ENCODE results near the gene SEC24A.
A peak's percentile ranks its signal among the peaks of the same experiment; 100 is the strongest.
"Not testable (repeated sequence)": the region's sequence is repeated elsewhere in the genome, so short reads cannot be mapped to it uniquely, and the experiment has no call there.

Gene SEC24A

GRCh38 chr5:134758176-134758503 lies 109.6 kb downstream of the SEC24A start:
- H3K4me2 ChIP-seq (ENCODE audit: low read length): peak overlapping the region; percentile 75
- H3K27me3 ChIP-seq (ENCODE audit: insufficient read depth, low read length): no peaks in the 10 kb centered on the region
- peaks cover 40% of the 10 kb centered on the region for H3K79me2 ChIP-seq (ENCODE audit: insufficient read depth, low read length)
- H3K4me1 ChIP-seq (ENCODE audit: insufficient read depth, low read length, severe bottlenecking): peaks cover 19% of the 10 kb centered on the region
- H4K20me1 ChIP-seq (ENCODE audit: insufficient read depth, low read length): no peaks in the 10 kb centered on the region
- peak overlapping the region; percentile 63 for H3K9ac ChIP-seq (ENCODE audit: low read length)
- peak overlapping the region; percentile 32 for H3K27ac ChIP-seq (ENCODE audit: low read depth, low read length, poor library complexity, severe bottlenecking)
- no peaks in the 10 kb centered on the region for H3K9me2 ChIP-seq (ENCODE audit: low read depth, low read length)
- H2AFZ ChIP-seq (ENCODE audit: low read length): peak overlapping the region; percentile 31
- H3K36me3 ChIP-seq (ENCODE audit: insufficient read depth, low read length): peaks cover 3% of the 10 kb centered on the region; the same call in 1 of the 2 replicates
- H3K9me3 ChIP-seq (ENCODE audit: low read length): no peaks in the 10 kb centered on the region
- H3K4me3 ChIP-seq (ENCODE audit: low read depth, low read length, poor library complexity, severe bottlenecking): peak overlapping the region; percentile 76
- TF ChIP-seq CTCF (IDR thresholded peaks at IDR 0.05; ENCODE audit: low read length) (no peak), EZH2 (IDR thresholded peaks at IDR 0.05; ENCODE audit: borderline replicate concordance, low read length) (no peak)
- H3F3A ChIP-seq (ENCODE audit: insufficient read depth, low read length): 0 out of 2 replicates have a peak, but pooled peaks cover 10% of the 10 kb centered on the region

DNA sequence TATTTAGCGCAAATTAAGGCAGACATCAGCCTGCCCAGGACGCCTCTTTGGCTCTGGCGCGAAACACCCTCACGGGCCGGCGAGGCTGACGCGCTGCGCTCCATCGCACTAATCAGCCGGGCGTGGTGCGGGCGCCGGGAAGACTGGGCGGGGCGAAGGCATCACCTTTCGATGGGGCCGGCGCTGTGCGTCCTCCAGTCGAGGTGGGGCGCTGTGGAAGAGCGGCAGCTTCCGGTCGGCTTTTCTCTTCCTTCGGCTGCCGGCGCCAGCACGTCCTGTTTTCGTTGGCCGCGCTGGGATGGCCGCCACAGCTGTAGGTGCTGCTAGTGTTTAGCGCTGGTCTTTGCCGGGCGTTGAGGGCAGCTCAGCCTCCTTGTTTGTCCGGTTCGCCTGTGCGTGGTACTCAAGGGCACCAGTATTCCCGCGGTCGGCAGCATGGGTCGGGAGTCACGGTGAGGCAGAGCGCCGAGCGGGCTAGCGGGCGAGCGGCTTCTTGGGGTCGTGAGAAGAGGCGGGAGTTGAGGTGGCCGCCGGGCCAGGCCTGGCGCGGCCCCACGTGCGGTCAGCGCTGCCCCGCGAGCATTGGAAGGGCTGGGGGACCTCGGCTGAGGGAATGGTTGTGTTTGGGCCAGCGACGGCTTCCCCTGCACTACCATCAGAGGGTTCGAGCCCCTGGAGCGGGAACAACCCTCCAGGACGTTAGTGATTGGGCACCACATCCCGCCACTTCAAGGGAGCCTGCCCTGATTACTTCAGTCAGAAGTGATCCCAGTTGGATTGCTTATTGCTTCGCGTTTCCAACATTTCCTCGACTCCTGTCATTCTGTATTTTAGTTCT lies 110.1 kb downstream of the SEC24A start, which contains the start of gene DDX46:
Gene DDX46, plus strand, starts transcription at position 276 of the 838 bp plus-strand sequence. Its CDS starts 160 bp downstream, at position 436.
- Histone ChIP-seq H3K9me2 (ENCODE audit: low read depth, low read length) (no peaks in the 10 kb centered on the region), H3K27me3 (ENCODE audit: insufficient read depth, low read length) (no peaks in the 10 kb centered on the region), H3K9ac (ENCODE audit: low read length) (peak within 1 kb of the TSS; percentile 70), H3K79me2 (ENCODE audit: insufficient read depth, low read length) (peaks cover 46% of the 10 kb centered on the region), H3K27ac (ENCODE audit: low read depth, low read length, poor library complexity, severe bottlenecking) (peak within 1 kb of the TSS; percentile 32), H3K4me3 (ENCODE audit: low read depth, low read length, poor library complexity, severe bottlenecking) (peak within 1 kb of the TSS; percentile 76), H3F3A (ENCODE audit: insufficient read depth, low read length) (0 out of 2 replicates have a peak, but pooled peaks cover 10% of the 10 kb centered on the region), H3K4me1 (ENCODE audit: insufficient read depth, low read length, severe bottlenecking) (peaks cover 19% of the 10 kb centered on the region), H4K20me1 (ENCODE audit: insufficient read depth, low read length) (no peaks in the 10 kb centered on the region), H3K9me3 (ENCODE audit: low read length) (no peaks in the 10 kb centered on the region), H3K36me3 (ENCODE audit: insufficient read depth, low read length) (peaks cover 4% of the 10 kb centered on the region; the same call in 1 of the 2 replicates), H3K4me2 (ENCODE audit: low read length) (peak within 1 kb of the TSS; percentile 81), H2AFZ (ENCODE audit: low read length) (peak within 1 kb of the TSS; percentile 31)
- TF ChIP-seq CTCF (IDR thresholded peaks at IDR 0.05; ENCODE audit: low read length) (peak; percentile 72), EZH2 (IDR thresholded peaks at IDR 0.05; ENCODE audit: borderline replicate concordance, low read length) (no peak)

DNA sequence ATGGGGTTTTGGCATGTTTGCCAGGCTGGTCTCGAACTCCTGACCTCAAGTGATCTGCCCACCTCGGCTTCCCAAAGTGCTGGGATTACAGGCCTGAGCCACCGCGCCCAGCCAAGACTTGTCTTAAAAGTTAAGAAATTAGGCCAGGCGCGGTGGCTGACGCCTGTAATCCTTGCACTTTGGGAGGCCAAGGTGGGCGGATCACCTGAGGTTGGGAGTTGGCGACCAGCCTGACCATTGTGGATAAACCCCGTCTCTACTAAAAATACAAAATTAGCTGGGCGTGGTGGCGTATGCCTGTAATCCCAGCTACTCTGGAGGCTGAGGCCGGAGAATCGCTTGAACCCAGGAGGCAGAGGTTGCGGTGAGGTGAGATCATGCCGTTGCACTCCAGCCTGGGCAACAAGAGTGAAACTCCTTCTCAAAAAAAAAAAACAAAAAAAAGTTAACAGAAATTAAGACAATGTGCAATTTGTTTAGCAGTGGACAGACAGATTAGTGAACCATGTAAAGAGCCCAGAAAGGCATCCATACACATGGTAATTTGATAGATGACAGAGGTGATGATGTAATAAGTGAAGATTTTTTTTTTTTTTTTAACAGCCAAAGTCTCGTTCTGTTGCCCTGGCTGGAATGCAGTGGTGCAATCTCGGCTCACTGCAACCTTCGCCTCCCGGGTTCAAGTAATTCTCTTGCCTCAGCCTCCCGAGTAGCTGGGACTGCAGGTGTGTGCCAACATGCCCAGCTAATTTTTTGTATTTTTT lies 119.1 kb downstream of the SEC24A start:
- not testable (repeated sequence) for H3K4me1 ChIP-seq (ENCODE audit: insufficient read depth, low read length, severe bottlenecking); H3K27me3 ChIP-seq (ENCODE audit: insufficient read depth, low read length); H3K4me2 ChIP-seq (ENCODE audit: low read length); H3K4me3 ChIP-seq (ENCODE audit: low read depth, low read length, poor library complexity, severe bottlenecking); H3K27ac ChIP-seq (ENCODE audit: low read depth, low read length, poor library complexity, severe bottlenecking); H3K9me3 ChIP-seq (ENCODE audit: low read length); H3K9me2 ChIP-seq (ENCODE audit: low read depth, low read length); H3F3A ChIP-seq (ENCODE audit: insufficient read depth, low read length); H2AFZ ChIP-seq (ENCODE audit: low read length); H3K9ac ChIP-seq (ENCODE audit: low read length); H4K20me1 ChIP-seq (ENCODE audit: insufficient read depth, low read length)
- peaks cover 10% of the 10 kb centered on the region for H3K79me2 ChIP-seq (ENCODE audit: insufficient read depth, low read length)
- peaks cover 86% of the 10 kb centered on the region for H3K36me3 ChIP-seq (ENCODE audit: insufficient read depth, low read length)
